Panc1 (cell line): ENCODE data around the gene TSNAXIP1. TPM values are rescaled to one million over a fixed set of nuclear protein-coding genes. Genes with fewer than 3 reads are reported as not detected.

Source experiments
- ATAC-seq: fragments of 200-7000 bp; cut with Tn5 transposase; 2 replicates; pipeline ENCODE4 v1.9.1; 2020; ENCODE audit warnings: mild to moderate bottlenecking, moderate library complexity
- BruUV-seq: library from RNA; stranded (reverse); fragments of 400-500 nt; replicated peaks from 2 replicates; lab custom pipeline; 2021; lab: Mats Ljungman, UMichigan
- CTCF ChIA-PET: fragments of 300-600 bp; sonication (Branson Sonifier 250); formaldehyde crosslinking; loops from one replicate; lab custom pipeline; 2022; ENCODE audit warnings: antibody characterized with exemption; lab: Charles Lee
- POLR2A ChIA-PET: fragments of 300-600 bp; sonication (Branson Sonifier 250); formaldehyde crosslinking; loops from one replicate; lab custom pipeline; 2022; ENCODE audit warnings: antibody characterized with exemption; lab: Charles Lee
- DNase-seq: peaks from one replicate; pipeline ENCODE4 v3.0.0-alpha.2; 2010; ENCODE audit warnings: low read depth, low spot score
- H3K27ac ChIP-seq: 2 replicates; pipeline ENCODE4 v1.5.1; 2011; ENCODE audit warnings: mild to moderate bottlenecking, low read length, inconsistent platforms
- H3K27me3 ChIP-seq: fragments of 200-500 bp; sonication (Bioruptor generic); 2 replicates; pipeline ENCODE4 v1.6.0; 2014; ENCODE audit warnings: low read length, inconsistent platforms; ENCODE audit not compliant: control insufficient read depth, insufficient read depth
- H3K36me3 ChIP-seq: fragments of 200-500 bp; sonication (Bioruptor generic); 2 replicates; pipeline ENCODE4 v1.5.1; 2014; ENCODE audit warnings: inconsistent platforms, mild to moderate bottlenecking, low read length, moderate library complexity; ENCODE audit not compliant: control insufficient read depth, insufficient read depth
- H3K4me1 ChIP-seq: 2 replicates; pipeline ENCODE4 v1.5.1; 2011; ENCODE audit warnings: inconsistent platforms, mild to moderate bottlenecking, low read length, moderate library complexity; ENCODE audit not compliant: control insufficient read depth, insufficient read depth
- H3K4me3 ChIP-seq, 2 experiments: 2 replicates each; pipeline ENCODE4 v1.5.1; 2011 to 2012; ENCODE audit warnings: low read depth in 2 of 2, low read length in 2 of 2, mild to moderate bottlenecking in 2 of 2, inconsistent platforms in 1 of 2, moderate library complexity in 1 of 2
- H3K9me3 ChIP-seq: fragments of 200-500 bp; sonication (Bioruptor generic); 2 replicates; pipeline ENCODE4 v1.5.1; 2014; ENCODE audit warnings: low read depth, mild to moderate bottlenecking, inconsistent platforms, low read length, moderate library complexity; ENCODE audit not compliant: control insufficient read depth, insufficient read depth
- CTCF ChIP-seq: fragments of 450-650 bp; IDR thresholded peaks from 2 replicates; pipeline ENCODE4 v1.5.1; 2017; ENCODE audit warnings: mild to moderate bottlenecking
- POLR2AphosphoS5 ChIP-seq: IDR thresholded peaks from 2 replicates; pipeline ENCODE4 v1.6.1; 2012; ENCODE audit warnings: mild to moderate bottlenecking, low read depth, low read length, moderate library complexity
- REST ChIP-seq, 2 experiments: IDR thresholded peaks; 2 replicates each; pipeline ENCODE4 v1.6.1; 2011 to 2012; ENCODE audit warnings: low read depth in 2 of 2, control low read depth in 1 of 2, low read length in 1 of 2, mild to moderate bottlenecking in 1 of 2, moderate library complexity in 1 of 2; ENCODE audit not compliant: insufficient read depth in 1 of 2
- SIN3A ChIP-seq: IDR thresholded peaks from 2 replicates; pipeline ENCODE4 v1.6.1; 2012; ENCODE audit warnings: low read depth, mild to moderate bottlenecking, low read length, moderate library complexity, borderline replicate concordance; ENCODE audit not compliant: insufficient read depth
- TCF7L2 ChIP-seq: IDR thresholded peaks from 2 replicates; pipeline ENCODE4 v1.6.1; 2011; ENCODE audit warnings: mild to moderate bottlenecking, low read depth, low read length, inconsistent platforms
- in situ Hi-C: cut with HindIII; loops from 2 replicates; pipeline ENCODE4 v1.10.0; 2016; ENCODE audit warnings: low sequenced_read_pairs, low pct_unique_long_range_greater_than_20kb
- intact Hi-C: fragments of 100-400 bp; cut with micrococcal nuclease; formaldehyde crosslinking; loops from one replicate; pipeline ENCODE4 v1.10.0; 2022; ENCODE audit not compliant: unreplicated experiment
- total RNA-seq: library from RNA; stranded (reverse); gene quantifications from one replicate; pipeline ENCODE4 v1.2.1, GENCODE V29; 2021; ENCODE audit not compliant: unreplicated experiment

The TSNAXIP1 gene
- total RNA-seq, 1 experiment from 2014 or later = 1.6 TPM

DNA sequence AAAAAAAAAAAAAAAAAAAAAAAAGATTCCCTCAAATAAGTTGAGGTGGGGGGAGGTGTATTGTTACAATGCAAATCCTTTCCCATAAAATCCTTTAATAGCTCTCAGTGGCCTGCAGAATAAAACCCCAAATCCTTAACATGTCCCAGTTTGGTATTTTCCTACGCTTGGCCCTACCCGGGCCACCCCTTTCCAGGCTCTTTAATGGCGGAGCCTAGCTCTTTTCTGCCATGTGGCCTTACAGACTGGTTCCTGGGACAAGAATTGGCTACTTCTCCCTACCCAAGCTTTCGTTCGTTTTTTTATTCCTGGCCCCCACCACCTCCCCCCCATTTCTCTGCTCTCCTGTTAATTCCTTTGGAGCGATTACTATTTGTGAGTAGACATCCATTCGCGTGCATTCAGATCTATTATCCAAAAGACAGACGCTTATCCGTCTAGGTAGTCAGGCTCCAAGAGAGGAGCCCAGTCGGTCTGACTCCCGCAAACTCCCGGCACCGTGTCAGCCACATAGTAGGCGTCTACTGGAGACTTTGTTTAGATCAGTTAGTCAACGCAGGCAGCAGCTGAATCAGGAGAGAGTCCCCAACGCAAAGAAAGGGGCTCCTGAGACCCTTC lies 34.6 kb downstream of the TSNAXIP1 start:
- ChIA-PET POLR2A (interaction anchor here (0.7 kb wide), 1 partner anchor 33 kb away, joined by 6 read pairs; no protein-coding TSS in a partner anchor), CTCF (interaction anchor here (0.7 kb wide), 1 partner anchor 305 kb away, joined by 9 read pairs; no protein-coding TSS in a partner anchor)
- ATAC-seq = peak; percentile 16
- Histone ChIP-seq H3K4me3 (peak overlapping the region; percentile 69 to 77), H3K27me3 (no peaks in the 10 kb centered on the region), H3K9me3 (no peaks in the 10 kb centered on the region), H3K4me1 (peaks cover 26% of the 10 kb centered on the region), H3K27ac (peak overlapping the region; percentile 91), H3K36me3 (no peaks in the 10 kb centered on the region)
- TF ChIP-seq REST (IDR thresholded peaks at IDR 0.05; ENCODE audit: insufficient read depth in 1 of 2, low read depth in 2 of 2, low read length in 1 of 2) (no peak), POLR2AphosphoS5 (no peak), SIN3A (no peak), CTCF (no peak), TCF7L2 (no peak)
- no peak for DNase-seq
- no TSS peak for BruUV-seq
- in situ Hi-C loops (no loop called here), intact Hi-C loops (no loop called here)

- peak within 1 kb of the TSS; percentile 91 for H3K27ac ChIP-seq
- DNase-seq = peak; percentile 83
- H3K9me3 ChIP-seq = no peaks in the 10 kb centered on the region
- H3K27me3 ChIP-seq = no peaks in the 10 kb centered on the region
- H3K4me3 ChIP-seq = peak within 1 kb of the TSS; percentile 69 to 77
- ChIA-PET POLR2A (interaction anchor here (0.7 kb wide), 1 partner anchor 34 kb away, joined by 6 read pairs; no protein-coding TSS in a partner anchor), CTCF (no interaction called here)
- H3K36me3 ChIP-seq = no peaks in the 10 kb centered on the region
- intact Hi-C loops = no loop called here
- H3K4me1 ChIP-seq = peaks cover 26% of the 10 kb centered on the region
- in situ Hi-C loops = no loop called here
- TF ChIP-seq TCF7L2 (no peak), POLR2AphosphoS5 (peak; percentile 32; the same call in 1 of the 2 replicates), REST (IDR thresholded peaks at IDR 0.05; ENCODE audit: insufficient read depth in 1 of 2, low read depth in 2 of 2, low read length in 1 of 2) (0 out of 4 replicates have a peak, but pooled peaks of 1 of the 2 experiments have one; percentile 42), SIN3A (no peak), CTCF (peak; percentile 89)
- no TSS peak for BruUV-seq
- peak; percentile 76 for ATAC-seq
Observed at GRCh38 chr16:67841816-67842508, 35.3 kb downstream of the TSNAXIP1 start, which contains the start of gene THAP11. TSS of gene THAP11 (plus strand) at chr16:67842320. CDS start at chr16:67842555, 235 bp downstream.
